Activated effector memory CD4-positive, alpha-beta T cell treated with anti-CD3 and anti-CD28 coated beads, Interleukin-2, amount 50 U/mL, for 16 hours (primary cell): ENCODE results near the gene FOXF2.

Experiments
- DNase-seq: peaks from one replicate; pipeline ENCODE4 v3.0.0-alpha.2; 2020

The FOXF2 gene

DNA sequence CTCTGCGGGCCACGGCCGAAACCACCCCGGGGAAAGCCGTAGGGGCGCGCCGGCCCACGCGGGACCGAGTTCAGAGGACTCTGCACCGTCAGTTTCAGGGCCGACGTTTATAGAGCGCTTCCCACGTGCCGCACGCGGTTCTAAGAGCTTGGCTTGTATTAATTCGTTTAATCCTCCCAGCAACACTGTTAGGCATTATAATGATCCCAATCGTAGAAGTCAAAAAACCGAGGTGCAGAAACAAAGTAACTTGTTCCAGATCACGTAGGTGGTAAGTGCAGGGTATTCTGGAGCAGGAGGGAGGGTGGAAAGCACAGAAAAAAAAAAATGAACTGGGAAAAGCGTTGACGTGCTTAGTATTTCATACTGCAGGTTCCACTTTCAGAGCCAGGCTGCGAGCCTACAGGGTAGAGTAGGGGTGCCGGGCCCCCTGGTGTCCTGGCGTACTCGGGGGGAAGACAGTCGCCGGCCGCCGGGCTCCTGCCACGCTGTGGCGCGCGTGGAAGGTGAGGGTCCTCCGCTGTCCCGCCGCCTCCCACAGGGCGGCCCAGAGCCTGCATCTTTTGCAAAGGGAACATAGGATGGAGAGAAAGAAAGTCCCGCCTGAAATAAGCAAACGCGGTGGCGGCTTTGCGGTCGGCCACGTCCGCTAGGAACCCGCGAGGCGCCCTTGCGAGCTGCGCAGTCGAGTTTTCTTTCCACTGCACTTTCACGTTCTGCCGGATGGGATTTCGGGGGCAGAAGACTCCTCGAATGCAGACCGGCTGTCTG is 10.2 kb upstream of the FOXF2 start:
- no peak for DNase-seq

DNA sequence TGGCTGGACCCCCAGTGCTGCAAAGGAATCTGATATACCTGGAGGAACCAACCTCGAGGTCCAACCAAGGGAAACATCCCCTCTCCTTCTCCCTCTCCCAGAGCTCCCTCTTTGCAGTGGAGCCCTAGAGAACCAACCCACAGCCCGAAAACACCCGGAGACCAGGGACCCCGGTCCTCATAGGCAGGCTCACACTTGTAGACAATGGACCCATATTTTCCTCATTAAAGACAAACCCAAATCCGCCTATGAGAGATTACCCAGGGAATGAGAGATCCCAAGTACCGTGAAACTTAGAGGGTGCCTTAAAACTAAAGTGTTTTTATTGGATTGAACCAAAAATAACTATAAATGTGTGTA is 9.6 kb upstream of the FOXF2 start:
- DNase-seq: no peak

DNA sequence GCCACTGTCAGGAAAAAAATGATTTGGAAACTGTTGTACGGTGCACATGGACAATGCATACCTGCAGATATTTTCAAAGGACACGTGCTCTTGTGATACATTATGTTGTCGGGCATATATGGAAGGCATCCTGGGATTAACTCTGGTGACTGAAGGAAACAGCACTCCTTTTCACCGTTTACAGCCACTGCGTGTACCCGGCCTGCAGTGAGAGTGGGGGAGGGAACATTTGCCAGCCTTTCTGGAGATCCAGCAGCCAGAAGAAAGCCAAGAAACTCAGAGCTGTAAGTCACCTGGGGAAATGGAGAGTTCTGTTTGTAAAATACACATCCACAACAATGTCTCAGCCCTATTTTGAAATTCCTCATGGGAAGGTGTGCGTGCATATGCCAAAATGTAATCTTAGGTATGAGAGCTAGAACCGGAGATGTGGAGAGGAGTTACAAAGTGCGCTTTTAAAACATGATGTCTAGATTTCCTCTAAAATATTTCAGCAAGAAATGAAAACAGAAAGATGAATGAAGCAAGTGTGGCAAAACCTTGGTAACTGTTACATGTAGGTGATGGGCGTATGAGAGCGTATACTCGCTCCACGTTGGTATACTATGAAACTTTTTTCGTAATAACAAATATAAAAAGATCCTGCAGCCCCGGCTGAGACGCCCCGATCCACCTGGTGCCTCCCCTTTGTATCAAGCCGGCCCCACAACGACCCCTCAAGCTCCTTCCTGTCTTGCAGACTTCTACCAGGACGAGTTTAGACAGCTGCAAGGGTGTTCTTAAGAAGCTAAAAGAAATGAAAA is 8.6 kb upstream of the FOXF2 start:
- DNase-seq: no peak

DNA sequence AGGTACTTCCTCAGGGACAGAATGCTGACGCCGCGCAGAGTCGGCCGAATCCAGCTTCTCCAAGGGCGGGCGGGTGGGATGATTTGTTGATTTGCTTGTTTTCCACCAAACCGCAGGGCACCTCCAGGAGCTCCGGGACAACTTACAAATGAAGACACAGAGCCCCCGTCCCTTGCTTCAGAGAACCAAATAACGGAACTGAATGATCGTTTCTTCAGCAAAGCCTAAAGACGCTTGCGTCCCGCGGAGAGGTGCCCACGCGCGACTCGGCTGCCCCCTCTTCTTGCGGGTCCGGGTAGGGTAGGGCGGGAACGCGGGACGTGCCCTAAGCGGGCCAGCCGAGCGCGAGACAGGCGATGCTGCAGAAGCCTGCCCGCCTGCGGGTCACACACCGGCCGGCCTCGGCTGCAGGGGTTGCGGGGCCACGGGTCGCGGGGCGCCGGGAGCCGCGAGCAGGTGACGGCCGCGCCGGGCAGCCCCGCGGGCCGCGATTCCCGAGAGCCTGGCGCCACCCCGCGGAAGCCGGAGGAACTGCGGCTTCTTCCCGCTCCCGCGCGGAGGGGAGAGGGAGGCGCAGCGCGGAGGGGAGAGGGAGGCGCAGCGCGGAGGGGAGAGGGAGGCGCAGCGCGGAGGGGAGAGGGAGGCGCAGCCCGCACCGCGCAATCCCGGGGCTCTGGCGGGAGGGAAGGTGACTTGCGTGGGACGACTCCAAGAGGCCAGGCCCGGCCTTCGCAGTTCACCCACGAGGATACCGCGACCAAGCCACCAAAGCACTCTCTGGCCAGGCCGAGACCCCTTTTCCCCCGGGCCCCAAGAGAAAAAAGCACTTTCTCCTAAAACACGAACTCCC is 7.7 kb upstream of the FOXF2 start:
- peak; percentile 83 for DNase-seq

DNA sequence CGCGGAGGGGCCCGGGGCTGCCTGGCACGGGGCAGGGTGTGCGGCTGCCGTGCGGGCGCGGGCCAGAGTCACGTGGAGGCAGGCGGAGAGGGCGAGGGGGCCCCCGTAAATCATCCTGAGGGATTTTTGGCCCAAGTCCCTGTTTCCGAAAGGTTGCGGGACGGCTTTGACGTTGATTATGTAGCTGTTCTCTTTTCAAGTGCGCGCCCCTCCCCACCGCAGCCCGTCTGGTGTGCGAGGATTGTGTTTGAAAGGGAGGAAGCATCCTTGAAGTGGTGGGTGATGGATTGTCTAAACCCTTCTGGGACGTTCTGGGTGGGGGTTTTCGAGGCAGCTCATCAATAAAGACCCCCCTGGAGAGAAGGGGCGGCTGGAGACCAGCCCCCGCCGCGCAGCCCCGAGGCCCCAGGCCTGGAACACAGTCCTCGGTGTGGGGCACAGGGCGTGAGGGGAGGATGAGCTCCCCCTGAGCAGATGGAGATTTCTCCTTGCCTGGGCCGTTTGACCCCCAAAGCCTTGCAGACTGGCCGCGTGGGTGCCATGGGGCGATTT is 7.0 kb upstream of the FOXF2 start:
- peak; percentile 50 for DNase-seq

DNA sequence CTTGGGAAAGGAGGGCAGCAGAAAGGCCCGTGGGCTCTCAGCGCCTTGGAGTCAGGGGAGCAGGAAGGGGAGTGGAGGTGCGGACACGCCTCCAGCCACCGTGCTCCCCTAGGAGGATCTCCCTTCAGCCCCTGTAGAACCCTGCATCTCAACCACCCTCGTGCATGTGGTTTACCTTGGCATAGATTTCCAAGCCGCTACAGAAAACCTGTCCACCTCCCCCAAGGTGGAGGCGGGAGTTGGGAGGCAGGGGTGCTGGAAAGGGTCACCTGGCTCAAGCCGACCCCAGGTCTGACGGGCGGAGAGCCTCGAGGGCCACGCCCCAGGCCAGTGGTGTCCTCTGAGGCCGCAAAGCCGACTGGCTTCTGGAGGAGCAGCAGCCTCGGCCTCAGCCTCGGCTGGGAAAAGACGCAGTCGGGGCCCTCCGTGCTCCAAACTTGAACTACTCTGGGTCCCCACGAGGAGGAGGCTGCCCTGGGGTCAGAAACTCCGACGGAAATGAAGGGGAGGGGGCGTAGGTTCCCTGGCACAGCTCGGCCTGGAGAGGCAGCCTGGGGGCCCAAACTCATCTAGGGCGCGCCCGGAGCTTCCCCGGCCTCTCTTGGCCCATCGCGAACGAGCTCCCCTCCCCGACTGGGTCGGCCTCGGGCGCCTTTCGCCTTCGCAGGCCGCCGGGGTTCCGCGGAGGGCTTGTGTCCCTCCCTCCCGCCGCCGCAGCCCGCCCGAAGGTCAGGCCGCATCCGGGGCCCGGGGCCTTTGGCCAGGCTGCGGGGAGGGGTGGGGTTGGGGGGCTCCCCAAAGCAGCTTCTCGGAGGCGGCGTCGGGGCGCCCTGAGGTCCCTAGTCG is 6.3 kb upstream of the FOXF2 start:
- peak; percentile 60 for DNase-seq

DNA sequence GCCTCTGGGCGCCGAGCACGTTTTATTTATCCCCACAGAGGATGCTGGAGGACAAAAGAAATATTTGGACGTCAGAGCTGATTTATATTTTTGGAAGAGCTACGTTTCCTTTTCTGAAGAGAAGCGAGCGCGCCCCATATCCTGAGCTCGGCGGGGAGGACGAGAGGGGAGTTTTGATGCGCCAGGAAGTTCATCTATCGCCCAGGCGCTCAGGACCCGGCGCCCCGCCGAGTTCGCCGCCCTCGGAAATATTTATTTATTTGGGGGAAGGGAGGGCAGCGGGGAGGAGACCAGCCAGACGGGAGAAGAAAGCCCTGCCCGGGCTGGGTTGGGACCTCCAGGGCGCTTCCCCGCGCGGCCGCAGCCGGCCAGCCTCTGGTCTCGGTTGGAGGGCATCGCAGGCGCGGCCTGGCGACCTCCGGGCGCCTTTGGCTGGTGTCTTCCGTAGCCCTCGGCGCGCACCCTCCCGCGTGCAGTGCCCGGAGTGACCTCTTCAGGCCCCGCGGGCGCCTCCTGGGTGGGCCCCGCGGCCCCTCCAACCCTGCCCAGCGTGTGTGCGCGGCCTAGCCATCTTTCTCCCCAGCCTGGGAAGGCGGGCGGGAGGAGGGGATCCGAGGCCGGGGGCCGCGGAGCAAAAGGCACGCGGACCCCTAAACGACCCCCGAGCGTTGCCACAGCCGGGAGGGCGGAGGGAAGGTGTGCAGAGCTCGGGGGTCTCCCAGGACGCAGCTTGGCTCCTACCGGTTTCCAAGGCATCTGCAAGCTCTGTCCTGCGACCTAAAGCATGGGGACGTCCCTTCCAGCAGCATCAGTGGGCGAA is 5.4 kb upstream of the FOXF2 start:
- DNase-seq: peak; percentile 48

DNA sequence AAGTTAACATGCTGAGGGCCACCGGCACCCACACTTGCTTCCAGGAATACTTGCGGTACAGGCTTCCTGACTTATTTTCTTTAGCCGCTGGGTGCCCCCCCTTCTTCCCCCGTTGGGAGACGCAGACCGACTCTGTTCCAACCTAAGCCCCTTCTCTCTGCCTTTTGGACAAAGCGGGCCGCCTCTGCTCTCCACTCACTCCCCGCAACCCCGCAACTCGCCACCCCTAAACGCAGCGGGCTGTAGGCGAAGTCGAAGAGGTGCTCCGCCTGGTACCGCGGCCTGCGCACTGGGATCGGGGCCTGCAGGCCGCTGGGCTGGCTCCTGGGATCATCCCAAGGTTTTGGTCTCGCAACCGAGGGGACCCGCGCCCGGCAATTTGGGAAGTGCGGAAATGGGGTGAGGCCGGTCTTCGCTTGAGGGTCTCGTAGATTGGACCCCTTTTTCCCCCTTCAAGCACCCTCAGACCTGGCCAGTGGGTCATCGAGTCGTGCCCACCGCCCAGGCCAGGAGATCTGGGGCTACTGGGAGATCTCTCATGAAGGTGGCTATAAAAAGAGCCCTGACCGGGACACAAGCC is 4.7 kb upstream of the FOXF2 start:
- DNase-seq: peak; percentile 54

DNA sequence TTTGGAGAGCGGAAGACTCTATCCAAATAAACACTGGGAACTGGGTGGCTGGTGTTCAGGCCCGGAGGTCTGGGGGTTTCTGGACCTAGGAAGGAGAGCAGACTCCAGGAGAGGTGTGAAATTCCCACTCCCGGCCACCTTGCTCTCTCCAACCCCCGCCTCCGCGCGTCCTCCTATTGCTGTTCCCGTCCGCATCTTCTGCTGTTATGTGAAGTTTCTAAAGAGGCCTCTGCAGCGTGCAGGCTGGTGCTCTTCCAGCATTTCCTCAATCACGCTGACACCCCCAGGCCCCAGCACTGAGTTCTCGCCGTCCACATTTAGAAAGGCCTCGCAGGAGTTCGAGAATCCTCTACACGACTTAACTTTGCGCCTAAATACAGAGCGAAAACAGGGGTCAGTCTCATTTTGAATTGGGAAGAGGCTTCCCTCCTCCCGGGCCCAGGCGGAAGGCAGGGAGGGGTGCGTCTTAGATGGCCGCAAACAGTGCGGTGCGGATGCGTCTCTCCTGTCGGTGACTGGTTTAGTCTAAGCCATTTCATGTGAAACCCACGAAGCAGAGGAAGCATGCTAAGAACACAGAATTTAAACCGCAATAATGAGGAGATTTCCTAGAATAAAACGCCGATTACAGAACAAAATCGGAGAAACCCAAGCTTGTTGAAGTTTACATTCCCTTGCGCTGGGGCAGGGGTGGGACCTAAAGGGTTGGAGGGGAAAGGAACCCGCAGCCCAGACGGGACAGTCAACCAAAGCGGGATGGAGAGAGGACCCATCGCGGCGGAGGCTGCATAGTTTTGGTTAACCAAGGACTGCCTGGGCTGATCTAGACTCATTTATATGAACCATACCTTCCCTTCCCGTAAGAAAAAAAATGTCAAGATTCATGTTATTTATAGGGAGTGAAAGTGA is 4.0 kb upstream of the FOXF2 start:
- DNase-seq: peak; percentile 59

DNA sequence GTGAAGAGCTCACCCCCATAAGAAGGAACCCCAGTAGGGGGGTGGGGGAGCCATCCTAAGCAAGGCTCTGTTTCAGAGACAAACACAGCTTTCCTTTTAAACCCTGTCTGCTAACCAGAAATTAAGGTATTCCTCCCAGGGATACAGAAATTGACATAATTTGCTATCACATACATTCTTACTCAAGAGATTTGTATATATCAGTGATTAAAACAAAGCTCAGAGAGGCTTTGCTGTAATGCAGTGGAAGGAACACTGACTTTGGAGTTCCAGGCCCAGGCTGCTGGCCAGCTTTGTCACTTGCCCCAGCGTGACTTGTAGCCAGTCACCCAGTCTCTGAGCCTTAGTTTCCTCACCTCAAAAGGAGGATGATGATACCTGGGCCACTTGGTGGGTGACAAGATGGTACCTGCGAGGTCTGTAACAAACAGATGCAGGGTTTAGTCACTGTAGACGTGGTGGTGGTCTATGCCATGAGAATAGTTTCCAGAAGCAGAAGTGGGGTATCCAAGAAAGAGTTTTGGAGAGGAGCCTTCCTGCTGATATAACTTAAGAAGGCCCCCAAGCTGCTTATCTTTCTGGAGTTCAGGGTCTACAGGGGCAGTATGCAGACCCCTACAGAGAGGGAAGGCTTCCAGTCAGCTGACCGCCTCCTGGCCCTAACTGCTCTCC is 3.2 kb upstream of the FOXF2 start:
- DNase-seq: no peak

DNA sequence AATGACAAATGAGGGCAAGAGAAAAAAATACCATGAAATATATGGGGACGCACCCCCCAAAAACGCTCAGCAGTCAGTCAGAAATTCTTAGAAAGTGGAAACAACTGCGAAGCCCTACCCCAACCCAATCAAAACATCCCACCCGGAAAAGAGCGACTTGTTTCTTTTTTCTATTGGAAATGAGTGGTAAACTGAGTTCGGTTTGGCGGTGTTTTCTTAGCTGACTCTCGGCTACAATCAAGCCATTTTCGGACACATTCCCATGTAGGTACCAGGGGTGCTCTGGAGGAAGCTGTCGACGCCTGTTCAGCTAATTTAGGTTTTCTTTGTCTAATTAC is 1.9 kb upstream of the FOXF2 start:
- no peak for DNase-seq

DNA sequence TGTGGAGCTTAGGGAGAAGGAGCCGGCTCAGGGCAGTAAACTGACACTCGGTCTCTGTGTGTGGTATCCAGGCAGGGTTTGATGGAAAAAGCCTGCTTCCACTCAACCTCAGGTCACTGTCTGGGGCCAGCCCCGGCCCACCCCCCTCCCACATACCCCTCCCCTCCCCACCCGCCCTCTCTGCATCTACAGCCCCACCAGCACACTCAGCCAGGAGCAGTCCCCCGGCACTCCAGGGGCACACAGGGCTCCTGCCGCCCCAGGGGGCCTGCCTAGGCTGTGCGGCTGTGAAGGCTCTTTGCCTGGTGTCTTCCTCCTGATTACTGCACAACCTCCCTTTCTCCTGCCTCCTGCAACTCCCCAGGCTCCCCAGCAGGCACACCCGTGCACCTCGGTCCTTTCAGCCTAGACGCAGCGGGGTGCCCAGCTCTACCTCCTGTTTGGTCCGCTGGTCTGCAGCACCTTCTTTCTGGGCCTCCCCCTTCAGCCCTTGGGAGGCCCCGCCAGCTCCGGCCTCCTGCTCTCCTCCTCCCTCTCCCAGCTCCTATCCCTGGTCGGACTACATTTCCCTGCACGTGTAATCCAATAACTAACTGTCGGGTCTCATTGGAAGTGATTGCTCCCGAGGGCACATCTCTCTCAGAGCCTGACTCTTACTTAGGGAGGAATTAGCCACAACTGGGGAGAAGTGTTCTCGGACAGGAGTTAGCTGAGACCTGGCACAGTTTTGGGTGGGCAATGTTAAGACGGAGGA is 1.3 kb upstream of the FOXF2 start:
- no peak for DNase-seq

DNA sequence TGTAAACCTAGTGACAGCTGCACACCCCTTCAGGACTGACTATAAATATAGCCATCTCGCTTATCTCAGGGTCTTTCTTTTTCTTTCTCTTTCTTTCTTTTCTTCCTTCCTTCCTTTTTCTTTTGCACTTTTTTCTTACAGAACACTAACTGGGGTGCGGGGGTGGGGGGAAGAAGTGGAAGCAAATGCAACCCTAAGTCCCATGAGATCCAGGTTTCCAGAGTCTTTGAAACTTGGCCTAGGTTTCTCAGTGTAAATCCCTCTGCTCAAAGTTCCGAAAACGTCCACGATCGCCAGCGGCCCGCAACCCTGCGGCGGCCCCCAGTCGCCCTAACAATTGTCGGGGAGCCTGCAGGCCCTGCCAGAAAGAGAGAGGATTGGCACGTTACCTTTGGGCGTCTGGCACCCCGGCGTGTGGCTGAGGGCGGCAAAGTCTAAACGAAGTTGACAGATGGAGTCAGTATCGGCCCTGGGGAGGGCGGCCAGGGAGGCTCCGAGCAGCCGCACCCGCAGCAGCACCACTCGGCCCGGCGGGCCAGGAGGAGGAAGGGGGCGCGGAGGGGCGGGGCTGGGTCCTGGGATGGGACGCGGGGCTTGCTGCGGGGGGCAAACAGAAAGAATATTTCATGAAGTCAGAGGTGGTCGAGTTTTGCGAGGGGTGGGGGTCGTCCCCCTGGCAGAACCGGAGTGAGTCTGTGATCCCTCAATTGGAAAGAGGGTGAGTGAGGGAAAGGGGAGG is 577 bp upstream of the FOXF2 start:
- no peak for DNase-seq

DNA sequence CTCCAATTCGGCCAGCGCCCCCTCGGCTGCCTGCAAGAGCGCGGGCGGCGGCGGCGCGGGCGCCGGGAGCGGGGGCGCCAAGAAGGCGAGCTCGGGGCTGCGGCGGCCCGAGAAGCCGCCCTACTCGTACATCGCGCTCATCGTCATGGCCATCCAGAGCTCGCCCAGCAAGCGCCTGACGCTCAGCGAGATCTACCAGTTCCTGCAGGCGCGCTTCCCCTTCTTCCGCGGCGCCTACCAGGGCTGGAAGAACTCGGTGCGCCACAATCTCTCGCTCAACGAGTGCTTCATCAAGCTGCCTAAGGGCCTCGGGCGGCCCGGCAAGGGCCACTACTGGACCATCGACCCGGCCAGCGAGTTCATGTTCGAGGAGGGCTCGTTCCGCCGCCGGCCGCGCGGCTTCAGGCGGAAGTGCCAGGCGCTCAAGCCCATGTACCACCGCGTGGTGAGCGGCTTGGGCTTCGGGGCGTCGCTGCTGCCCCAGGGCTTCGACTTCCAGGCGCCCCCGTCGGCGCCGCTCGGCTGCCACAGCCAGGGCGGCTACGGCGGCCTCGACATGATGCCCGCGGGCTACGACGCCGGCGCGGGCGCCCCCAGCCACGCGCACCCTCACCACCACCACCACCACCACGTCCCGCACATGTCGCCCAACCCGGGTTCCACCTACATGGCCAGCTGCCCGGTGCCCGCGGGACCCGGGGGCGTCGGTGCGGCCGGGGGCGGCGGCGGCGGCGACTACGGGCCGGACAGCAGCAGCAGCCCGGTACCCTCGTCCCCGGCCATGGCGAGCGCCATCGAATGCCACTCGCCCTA is 963 bp downstream of the FOXF2 start:
- no peak for DNase-seq

DNA sequence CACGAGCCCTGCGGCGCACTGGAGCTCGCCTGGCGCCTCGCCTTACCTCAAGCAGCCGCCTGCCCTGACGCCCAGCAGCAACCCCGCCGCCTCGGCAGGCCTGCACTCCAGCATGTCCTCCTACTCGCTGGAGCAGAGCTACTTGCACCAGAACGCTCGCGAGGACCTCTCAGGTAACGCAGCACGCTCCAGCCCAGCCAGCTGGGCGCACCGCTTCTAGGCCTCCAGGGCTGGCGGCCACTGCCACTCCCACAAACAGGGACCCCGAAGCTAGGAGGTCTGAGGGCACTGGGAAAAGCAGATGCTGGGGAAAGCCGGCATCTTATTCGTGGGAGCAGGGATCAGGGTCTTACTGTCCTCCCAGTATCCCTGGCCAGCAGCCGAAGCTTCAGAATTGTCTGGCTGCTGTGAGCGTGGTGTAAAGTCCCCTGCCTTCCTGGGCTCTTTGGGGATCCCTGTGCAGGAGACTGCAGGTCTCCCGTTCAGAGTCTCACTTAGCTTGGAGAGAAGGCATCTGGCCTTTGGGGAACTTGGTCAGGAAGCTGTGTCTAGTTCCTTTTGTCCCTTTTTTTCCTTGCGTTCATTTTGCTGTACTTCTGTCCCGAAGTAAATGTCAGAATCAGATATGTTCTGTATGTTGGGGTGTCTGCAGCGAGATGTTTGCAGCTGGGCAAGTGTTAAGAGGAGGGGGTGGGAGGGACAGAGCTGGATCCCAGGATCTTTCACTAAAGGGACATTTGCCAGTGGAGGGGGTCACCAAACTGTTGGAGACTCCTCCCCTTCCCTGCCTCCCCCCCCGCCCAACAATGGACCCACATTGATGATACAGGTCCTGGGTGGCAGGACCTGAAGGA is 1.8 kb downstream of the FOXF2 start:
- no peak for DNase-seq

DNA sequence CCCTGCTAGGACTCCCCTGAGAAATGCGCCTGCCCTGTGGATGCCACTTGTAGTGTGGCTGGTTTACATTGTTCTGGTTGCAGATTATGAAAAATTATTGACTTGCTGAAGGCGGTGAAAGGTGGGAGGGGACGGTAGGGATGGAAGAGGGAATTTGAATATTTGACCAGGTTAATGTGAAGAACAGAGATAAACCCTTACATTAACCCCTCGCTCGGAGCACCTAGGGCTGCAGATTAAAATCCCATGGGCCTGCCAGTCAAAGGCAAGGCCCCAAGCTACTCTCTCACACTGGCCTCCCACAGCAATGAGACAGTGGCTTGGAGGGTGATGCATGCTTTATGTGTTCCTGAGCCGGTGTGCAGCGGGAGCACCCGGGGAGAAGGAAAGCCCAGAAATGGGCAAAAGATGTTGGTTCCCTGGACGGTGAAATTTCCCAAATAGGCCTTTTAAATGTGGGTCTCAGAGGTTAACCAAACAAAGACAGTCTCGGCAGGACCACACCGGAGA is 2.5 kb downstream of the FOXF2 start:
- DNase-seq: no peak
